Activated CD4-positive, CD25-positive, alpha-beta regulatory T cell treated with anti-CD3 and anti-CD28 coated beads, Interleukin-2, amount 50 U/mL, for 16 hours (primary cell): ENCODE measurements around the gene PLCG1.

Experiments
- DNase-seq: peaks from one replicate; pipeline ENCODE4 v3.0.0-alpha.2; 2020; ENCODE audit warnings: low read depth, low spot score

The PLCG1 gene

GRCh38 chr20:41167118-41167470 lies 29.8 kb downstream of the PLCG1 start:
- DNase-seq: no peak

- DNase-seq: no peak
Observed at GRCh38 chr20:41167481-41168253, 30.3 kb downstream of the PLCG1 start.

GRCh38 chr20:41168281-41169161 lies 31.2 kb downstream of the PLCG1 start:
- no peak for DNase-seq

- DNase-seq: no peak
Observed at GRCh38 chr20:41169162-41169690, 31.9 kb downstream of the PLCG1 start.

GRCh38 chr20:41169791-41170351 lies 32.5 kb downstream of the PLCG1 start:
- no peak for DNase-seq

GRCh38 chr20:41170386-41171105 lies 33.2 kb downstream of the PLCG1 start:
- no peak for DNase-seq

- no peak for DNase-seq
Observed at GRCh38 chr20:41171736-41172295, 34.5 kb downstream of the PLCG1 start.

GRCh38 chr20:41172296-41173140 lies 35.2 kb downstream of the PLCG1 start:
- no peak for DNase-seq

- peak; percentile 23 for DNase-seq
Observed at GRCh38 chr20:41173161-41173721, 35.9 kb downstream of the PLCG1 start.

- no peak for DNase-seq
Observed at GRCh38 chr20:41173791-41174341, 36.5 kb downstream of the PLCG1 start.

- DNase-seq: no peak
Observed at GRCh38 chr20:41174373-41174772, 37.0 kb downstream of the PLCG1 start.

GRCh38 chr20:41174782-41175181 lies 37.4 kb downstream of the PLCG1 start:
- no peak for DNase-seq

- DNase-seq: no peak
Observed at GRCh38 chr20:41175201-41175651, 37.9 kb downstream of the PLCG1 start.

- no peak for DNase-seq
Observed at GRCh38 chr20:41175727-41176330, 38.5 kb downstream of the PLCG1 start.

- DNase-seq: no peak
Observed at GRCh38 chr20:41176711-41177552, 39.6 kb downstream of the PLCG1 start.

- no peak for DNase-seq
Observed at GRCh38 chr20:41177636-41178035, 40.3 kb downstream of the PLCG1 start.

GRCh38 chr20:41178495-41178894 lies 41.2 kb downstream of the PLCG1 start:
- DNase-seq: no peak

- DNase-seq: no peak
Observed at GRCh38 chr20:41178904-41179432, 41.6 kb downstream of the PLCG1 start.
